GM21515 (cell line): ENCODE results near the gene NSL1.
A peak's percentile ranks its signal among the peaks of the same experiment; 100 is the strongest.

Experiments
- ATAC-seq: cut with Tn5 transposase; IDR thresholded peaks from one replicate; pipeline ENCODE4 v1.9.1; 2021; ENCODE audit not compliant: unreplicated experiment

The NSL1 gene

GRCh38 chr1:212688341-212689047 is 103.1 kb downstream of the NSL1 start:
- ATAC-seq, result no peak

DNA sequence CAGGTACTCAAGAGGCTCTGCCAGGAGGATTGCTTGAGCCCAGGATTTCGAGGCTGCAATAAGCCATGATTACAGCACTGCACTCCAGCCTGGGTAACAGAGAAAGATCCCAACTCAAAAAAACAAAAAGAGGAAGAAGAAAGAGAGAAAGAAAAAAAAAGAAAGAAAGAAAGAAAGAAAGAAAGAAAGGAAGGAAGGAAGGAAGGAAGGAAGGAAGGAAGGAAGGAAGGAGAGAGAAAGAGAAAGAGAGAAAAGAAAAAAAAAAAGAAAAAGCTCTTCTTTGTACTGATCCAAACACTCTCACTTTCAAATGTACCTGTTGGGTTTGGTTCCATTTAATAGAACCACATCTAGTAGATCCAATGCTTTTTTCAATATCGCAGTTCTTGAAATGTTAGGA is 103.8 kb downstream of the NSL1 start:
- no peak for ATAC-seq

DNA sequence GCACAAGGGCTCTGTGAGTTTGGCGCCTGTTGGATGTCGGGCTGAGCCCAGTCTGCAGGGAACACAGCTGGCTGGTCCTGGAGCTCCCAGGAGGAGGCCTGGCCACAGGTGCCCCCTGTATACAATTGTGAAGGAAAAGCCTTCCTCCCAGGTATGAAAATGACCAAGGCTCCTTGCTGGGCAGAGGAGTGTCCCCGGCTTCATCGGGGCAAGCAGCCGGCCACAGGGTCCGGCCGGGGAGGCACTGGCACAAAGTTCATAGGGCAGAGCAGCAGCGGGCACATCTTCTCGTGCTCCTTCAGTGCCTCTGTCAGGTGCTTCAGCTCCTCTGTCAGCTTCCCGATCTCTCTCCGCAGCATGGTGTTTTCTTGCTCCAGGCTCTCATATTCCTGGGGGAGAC is 105.0 kb downstream of the NSL1 start:
- ATAC-seq, result no peak

DNA sequence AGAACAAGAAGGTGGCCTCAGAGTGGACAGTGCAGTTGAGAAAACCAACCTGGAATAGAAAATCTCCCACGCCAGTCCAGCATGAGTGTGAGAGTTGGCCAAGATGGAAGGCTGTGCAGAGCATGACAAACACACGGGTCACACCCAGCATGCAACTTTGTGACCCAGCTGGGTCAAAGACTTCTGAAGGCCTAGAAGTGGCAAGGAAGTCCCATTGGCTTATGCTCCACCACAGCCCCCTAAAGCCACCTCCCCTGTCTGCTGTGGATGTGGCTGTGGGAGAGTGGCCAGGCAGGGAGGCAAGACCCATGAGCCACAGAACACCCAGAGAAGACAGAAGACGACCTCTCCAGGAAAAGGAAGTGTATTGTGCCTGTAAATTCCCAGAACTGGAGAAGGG is 105.5 kb downstream of the NSL1 start:
- no peak for ATAC-seq

DNA sequence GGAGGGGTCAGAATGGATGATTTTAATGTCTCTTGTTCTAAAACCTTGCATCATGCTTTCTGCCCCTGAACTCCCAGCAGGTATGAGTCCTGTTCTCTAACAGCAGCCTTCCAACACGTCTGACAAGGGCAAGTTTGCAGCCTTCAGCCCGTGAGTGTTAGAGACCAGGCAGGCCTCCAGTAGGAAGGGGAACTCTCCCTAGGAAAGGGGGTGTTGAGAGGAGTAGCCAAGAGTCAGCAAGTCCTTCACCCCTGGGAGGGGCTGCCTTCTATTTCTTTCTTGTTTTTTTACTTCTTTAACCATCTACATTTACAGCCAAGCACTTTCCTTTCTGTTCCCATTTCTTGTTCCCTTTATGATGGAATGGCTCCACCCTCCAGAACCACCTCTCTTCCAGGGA is 106.1 kb downstream of the NSL1 start:
- no peak for ATAC-seq

DNA sequence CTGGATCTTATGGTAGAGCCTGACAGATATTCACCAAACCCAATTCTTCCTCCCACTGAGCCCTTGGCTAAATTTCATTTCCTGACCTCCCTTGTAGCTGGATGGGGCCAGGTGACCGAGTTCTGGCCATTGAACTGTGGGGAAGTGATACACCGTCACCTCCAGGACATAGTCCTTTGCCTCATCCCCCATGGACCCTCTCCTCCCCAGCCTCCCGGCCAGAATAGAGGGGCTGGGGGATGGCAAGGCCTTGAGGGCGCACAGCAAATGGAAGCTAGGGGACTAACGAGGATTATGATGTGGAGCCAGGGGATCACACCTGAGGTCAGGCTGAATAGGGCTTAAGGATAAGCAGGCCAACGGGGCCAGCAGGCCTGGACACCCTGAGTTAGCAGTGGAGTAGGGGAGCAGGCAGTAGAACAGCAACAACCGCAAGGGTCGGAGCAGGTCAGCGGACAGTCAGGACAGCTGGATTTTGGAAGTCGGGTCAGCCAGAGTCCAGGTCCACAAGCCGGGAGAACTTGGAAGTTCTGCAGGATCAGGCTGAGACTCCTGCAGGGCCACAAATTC is 107.0 kb downstream of the NSL1 start:
- no peak for ATAC-seq

DNA sequence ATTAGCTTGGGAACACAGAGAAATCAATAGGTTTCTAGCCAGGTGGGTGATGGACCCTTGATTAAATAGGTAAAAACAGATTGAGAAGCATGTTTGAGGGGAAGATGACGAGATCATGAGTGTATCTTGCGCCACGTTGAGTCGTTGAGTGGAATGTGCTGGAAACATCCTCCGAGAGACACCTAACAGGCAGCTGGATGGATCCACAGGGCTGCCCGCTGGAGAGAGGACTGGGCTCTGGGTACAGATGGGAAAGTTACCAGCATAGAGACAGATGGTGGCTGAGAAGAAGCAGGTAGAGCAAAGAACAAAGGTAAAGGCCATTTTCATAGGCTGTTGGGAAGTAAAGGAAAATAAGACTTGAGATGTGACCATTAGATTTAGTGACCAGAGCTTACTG is 107.5 kb downstream of the NSL1 start:
- no peak for ATAC-seq

- ATAC-seq, result peak; percentile 67
Observed at GRCh38 chr1:212683357-212683722, 108.2 kb downstream of the NSL1 start.

DNA sequence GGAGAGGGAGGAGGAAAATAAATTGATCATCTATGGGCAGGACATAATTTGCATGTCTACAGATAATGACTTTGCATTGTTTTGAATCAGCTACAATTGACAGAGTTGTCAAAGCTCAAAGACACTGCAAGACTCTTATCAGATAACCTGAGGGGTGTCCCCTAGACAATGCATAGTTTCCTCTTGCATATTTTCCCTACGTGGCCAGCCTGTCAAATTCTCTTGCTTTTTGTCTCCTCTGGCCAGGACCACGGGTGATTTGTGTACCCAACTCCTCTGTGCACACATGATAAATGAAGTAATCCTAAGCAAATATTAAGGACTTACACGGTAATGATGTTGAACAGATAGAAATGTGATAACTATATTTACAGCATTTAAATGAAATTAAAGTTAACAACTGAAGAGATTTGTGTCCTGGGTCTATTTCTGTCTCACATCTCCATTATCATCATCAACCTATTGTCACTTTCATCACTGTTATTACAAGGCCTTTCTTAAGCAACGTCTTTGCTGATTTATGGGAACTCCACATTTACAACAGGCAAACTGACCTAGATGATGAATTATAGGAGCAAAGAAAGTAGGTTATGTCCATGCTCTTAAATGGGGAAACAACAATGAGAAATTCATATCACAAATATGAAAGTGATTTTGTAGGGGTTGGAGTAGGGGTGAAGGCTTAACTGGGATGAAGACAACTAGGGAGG is 110.7 kb downstream of the NSL1 start:
- ATAC-seq, result no peak

DNA sequence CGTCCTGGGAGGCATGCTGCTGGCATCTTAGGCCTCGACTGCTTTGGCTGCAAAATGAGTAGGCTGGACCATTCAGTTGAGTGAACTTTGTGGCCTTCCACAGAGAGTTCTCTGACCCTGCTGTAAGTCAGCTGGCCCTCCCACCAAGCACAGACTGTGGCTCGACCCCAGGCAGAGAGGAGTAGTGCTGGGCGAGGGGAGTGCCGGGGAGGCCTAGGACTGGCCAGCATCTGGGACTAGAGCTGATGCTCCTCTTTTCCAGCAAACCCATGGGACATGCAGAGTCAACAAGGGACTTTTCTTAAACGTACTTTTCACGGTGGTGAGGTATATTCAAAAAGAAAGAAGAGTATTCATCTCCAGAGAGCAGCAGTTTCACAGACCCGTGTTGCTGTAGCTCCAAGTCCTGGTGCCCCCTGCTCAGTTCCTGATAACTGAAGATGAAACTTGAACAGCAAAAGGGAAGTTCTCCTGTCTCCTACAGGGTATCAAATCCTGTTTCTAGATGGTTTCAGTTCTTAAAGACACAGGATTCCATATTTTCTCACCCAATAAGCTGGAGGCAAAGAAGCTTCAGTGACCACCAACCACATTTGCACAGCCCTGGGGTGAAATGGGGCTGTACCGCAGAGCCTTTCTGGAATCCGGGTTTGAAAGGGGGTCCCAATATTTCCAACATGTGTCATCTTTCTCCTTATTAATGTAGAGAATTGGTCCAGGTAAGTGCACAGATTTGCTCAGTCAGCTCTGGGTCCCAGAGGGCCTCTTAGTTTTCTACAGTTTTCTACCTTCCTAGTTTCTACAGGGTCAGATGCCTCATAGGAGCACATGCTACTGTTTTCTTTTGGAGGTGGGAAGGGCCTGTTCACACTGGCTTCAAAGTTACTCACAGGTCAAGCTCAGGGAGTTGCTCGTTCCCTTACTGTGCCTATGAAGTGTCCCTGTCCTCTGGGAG is 112.8 kb downstream of the NSL1 start:
- peak; percentile 60 for ATAC-seq

DNA sequence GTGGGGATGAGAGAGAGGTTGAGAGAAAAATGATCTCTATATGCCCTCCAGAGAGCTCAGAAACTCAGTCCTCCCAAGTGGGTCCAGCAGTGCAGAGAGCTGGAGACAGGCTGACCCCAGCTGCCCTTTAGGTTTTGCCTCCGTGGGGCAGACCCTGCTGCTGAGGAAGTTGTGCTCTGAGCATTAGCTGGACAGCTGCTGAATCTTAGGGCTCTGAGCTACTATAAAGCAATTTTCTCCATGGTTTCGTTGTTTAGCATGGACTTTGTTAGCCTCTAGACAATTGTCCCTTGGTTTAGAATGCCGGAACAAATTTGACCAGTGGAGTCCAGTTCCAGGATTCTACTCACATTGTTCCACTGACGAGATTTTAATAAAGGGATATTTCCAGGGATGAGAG is 114.0 kb downstream of the NSL1 start:
- ATAC-seq, result no peak

DNA sequence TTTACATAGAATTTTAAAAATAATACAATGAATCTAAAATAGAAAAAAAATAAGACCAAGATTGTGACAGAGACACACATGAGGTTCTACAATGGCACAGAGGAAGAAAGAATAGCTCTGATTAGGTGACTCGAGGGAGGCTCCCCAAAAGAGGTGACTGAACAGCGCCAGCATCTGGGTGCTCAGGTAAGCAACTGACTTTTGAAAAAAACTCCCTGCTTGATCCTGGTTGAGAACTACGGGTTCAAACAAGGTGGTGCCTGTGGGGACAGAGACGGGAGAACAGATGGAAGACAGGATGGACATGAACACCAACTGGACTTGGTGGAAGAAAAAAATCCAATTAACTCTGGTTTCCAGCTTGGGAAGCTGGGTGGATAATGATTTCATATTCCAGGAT is 114.4 kb downstream of the NSL1 start:
- ATAC-seq, result no peak
